Heart left ventricle (tissue), 13 donors: ENCODE measurements around the gene ATAD3B.

Experiments
- CTCF ChIP-seq, 12 donors: fragments of 200-600 bp; sonication (generic) in 4 of 12; IDR thresholded peaks; one replicate each; pipeline versions ENCODE4 v1.5.0 to v1.8.0; 2018 to 2022; ENCODE audit warnings: antibody characterized with exemption in 12 of 12, mild to moderate bottlenecking in 5 of 12
- POLR2A ChIP-seq, 2 donors: fragments of 450-650 bp; IDR thresholded peaks; one replicate each; pipeline ENCODE4 v1.6.1; 2017; ENCODE audit warnings: antibody characterized with exemption in 2 of 2, mild to moderate bottlenecking in 2 of 2, moderate library complexity in 2 of 2
- donor health status: ischemic (EF 13 %, LVEDD 7.1; RV severe dilation, severe dysfunction).
- donor health status: DM: no; HTN: yes; CAD: no.
- donor health status: DM: no; HTN: no; CAD: no.
- donor health status: ischemic (EF 25% LVEDD 6.9; RV normal size, moderate dysfunction).
- donor health status: ischemic (EF 25% LVEDD 5.7; RV mildly dilated, moderate dysfunction).
- donor health status: ischemic (EF 35%, LVEDD 5.7; RV mildly dilated, moderate dysfunction).
- donor health status: nonischemic (EF 11% LVEDD 7.7; RV severe dilation, severe dysfunction).
- donor health status: DM: yes; HTN: yes; CAD: no.
- donor health status: PGD.
- donor health status: ischemic (EF 29% LVEDD 5.4; RV normal size, mild dysfunction).
- donor health status: nonischemic (EF 23%, LVEDD 6.1; RV moderate dilation, normal function).

GRCh38 chr1:1461721-1462317 lies 9.7 kb upstream of the ATAD3B start:
- no peak for TF ChIP-seq POLR2A (IDR thresholded peaks at IDR 0.05)
- TF ChIP-seq CTCF (IDR thresholded peaks at IDR 0.05), result no peak
